ENCODE data around the gene TNFRSF8. TPM values are rescaled to one million over a fixed set of nuclear protein-coding genes. Genes with fewer than 3 reads are reported as not detected.

Gene TNFRSF8
- total and polyA plus RNA-seq, 2 of the 13 experiments (the other 11 are each of a cell fraction or from before 2014, with no cell fraction given) = not detected

DNA sequence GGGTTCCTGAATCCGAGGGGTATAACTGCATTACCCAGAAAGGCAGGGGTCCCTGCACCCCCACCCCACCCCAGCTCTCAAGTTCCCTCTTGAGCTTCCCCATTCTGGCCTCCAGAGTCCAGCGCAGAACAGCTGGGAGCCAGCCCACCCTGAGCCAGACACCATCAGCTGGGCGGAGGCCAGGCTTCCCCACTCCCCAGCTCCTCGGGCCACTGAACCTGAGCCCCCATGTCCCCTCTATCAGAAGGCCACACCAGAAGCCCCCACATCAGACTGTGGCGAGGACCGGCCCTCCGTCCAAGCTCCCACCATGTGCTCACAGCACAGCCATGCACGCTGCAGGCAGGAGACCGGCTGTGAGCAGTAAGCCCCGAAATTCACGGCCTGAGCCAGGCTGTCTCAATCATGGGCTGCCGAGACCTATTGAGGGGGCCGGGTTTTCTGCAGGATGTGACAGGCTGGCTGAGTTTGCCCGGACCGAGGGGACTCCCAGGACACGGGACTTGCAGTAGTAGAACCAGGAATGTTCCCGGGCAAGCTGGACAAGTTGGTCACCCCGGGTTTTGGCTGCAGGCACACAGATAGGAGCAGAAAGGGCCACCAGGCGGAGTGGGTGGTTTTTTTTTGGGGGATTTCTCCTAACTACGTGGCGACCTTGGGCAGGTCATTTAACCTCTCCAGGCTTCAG is 78.2 kb downstream of the TNFRSF8 start (continued):
- TF ChIP-seq PHF20 (CRISPR knock-in tag; IDR thresholded peaks at IDR 0.05) (no peak), SOX6 (IDR thresholded peaks at IDR 0.05) (no peak), SOX6 (CRISPR knock-in tag; IDR thresholded peaks at IDR 0.05) (no peak), MXI1 (IDR thresholded peaks at IDR 0.05; ENCODE audit: borderline replicate concordance, low read depth, low read length) (no peak), HNF4A (CRISPR knock-in tag; IDR thresholded peaks at IDR 0.05) (no peak), ZNF660 (CRISPR knock-in tag; IDR thresholded peaks at IDR 0.05; ENCODE audit: borderline replicate concordance, low read depth) (no peak), ZNF17 (CRISPR knock-in tag; IDR thresholded peaks at IDR 0.05) (no peak)

DNA sequence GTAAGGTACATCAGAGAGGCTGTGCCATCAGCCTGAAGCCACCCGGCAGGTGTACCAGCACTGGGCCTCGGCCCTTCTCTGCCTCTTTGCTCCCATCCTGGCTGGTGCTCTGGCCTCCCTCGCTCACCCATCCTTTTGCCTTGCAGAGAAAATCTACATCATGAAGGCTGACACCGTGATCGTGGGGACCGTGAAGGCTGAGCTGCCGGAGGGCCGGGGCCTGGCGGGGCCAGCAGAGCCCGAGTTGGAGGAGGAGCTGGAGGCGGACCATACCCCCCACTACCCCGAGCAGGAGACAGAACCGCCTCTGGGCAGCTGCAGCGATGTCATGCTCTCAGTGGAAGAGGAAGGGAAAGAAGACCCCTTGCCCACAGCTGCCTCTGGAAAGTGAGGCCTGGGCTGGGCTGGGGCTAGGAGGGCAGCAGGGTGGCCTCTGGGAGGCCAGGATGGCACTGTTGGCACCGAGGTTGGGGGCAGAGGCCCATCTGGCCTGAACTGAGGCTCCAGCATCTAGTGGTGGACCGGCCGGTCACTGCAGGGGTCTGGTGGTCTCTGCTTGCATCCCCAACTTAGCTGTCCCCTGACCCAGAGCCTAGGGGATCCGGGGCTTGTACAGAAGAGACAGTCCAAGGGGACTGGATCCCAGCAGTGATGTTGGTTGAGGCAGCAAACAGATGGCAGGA is 79.2 kb downstream of the TNFRSF8 start:
- H3K36me3 ChIP-seq (replicated peaks in 1 of 2; ENCODE audit: control insufficient read depth in 1 of 2, insufficient read depth in 2 of 2, low read length in 2 of 2) = no peaks in the 10 kb centered on the region
- FAIRE-seq = no peak
- H4K20me1 ChIP-seq (ENCODE audit: insufficient read depth, low read length) = no peaks in the 10 kb centered on the region
- 22% methylated on average over 13 of the region's 18 CpGs for WGBS (ENCODE audit: low lambda C conversion rate)
- H3K4me3 ChIP-seq (replicated peaks in 1 of 3; ENCODE audit: insufficient read depth in 1 of 3, low read depth in 2 of 3, low read length in 3 of 3) = no peak overlapping the region
- CTCF ChIA-PET (ENCODE audit: low intra/inter-chr PET ratio, low total read pairs) = no interaction called here
- peaks cover 5 to 53% of the 10 kb centered on the region in 2 experiments; a peak in 4 of 5 replicates for H3K27me3 ChIP-seq (ENCODE audit: control insufficient read depth in 1 of 2, insufficient read depth in 2 of 2, low read length in 2 of 2)
- POLR2A ChIA-PET = no interaction called here
- TF ChIP-seq KMT2A (CRISPR knock-in tag; IDR thresholded peaks at IDR 0.05) = no peak
- TF ChIP-seq, protein P1, sequence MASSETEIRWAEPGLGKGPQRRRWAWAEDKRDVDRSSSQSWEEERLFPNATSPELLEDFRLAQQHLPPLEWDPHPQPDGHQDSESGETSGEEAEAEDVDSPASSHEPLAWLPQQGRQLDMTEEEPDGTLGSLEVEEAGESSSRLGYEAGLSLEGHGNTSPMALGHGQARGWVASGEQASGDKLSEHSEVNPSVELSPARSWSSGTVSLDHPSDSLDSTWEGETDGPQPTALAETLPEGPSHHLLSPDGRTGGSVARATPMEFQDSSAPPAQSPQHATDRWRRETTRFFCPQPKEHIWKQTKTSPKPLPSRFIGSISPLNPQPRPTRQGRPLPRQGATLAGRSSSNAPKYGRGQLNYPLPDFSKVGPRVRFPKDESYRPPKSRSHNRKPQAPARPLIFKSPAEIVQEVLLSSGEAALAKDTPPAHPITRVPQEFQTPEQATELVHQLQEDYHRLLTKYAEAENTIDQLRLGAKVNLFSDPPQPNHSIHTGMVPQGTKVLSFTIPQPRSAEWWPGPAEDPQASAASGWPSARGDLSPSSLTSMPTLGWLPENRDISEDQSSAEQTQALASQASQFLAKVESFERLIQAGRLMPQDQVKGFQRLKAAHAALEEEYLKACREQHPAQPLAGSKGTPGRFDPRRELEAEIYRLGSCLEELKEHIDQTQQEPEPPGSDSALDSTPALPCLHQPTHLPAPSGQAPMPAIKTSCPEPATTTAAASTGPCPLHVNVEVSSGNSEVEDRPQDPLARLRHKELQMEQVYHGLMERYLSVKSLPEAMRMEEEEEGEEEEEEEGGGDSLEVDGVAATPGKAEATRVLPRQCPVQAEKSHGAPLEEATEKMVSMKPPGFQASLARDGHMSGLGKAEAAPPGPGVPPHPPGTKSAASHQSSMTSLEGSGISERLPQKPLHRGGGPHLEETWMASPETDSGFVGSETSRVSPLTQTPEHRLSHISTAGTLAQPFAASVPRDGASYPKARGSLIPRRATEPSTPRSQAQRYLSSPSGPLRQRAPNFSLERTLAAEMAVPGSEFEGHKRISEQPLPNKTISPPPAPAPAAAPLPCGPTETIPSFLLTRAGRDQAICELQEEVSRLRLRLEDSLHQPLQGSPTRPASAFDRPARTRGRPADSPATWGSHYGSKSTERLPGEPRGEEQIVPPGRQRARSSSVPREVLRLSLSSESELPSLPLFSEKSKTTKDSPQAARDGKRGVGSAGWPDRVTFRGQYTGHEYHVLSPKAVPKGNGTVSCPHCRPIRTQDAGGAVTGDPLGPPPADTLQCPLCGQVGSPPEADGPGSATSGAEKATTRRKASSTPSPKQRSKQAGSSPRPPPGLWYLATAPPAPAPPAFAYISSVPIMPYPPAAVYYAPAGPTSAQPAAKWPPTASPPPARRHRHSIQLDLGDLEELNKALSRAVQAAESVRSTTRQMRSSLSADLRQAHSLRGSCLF (CRISPR knock-in tag; IDR thresholded peaks at IDR 0.05; ENCODE audit: borderline replicate concordance) = no peak
- no peak for TF ChIP-seq ZNF776 (CRISPR knock-in tag; IDR thresholded peaks at IDR 0.05)
- H3K4me1 ChIP-seq (ENCODE audit: insufficient read depth, low read length) = peaks cover 27% of the 10 kb centered on the region
- intact Hi-C loops (cut with micrococcal nuclease; ENCODE audit: unreplicated experiment) = no loop called here
- ATAC-seq = no peak
- no peaks in the 10 kb centered on the region for H3K79me2 ChIP-seq (ENCODE audit: insufficient read depth, low read length)
- no peak overlapping the region for H3K9ac ChIP-seq (ENCODE audit: insufficient read depth, low read depth, low read length)
- no peak overlapping the region for H2AFZ ChIP-seq (ENCODE audit: low read length)
- in situ Hi-C loops (cut with HindIII; ENCODE audit: extremely low pct_ligation_motif_present, low pct_unique_long_range_greater_than_20kb) = no loop called here
- no peak overlapping the region for H3K27ac ChIP-seq (ENCODE audit: extremely low read length, insufficient read depth, low read length)
- DNase-seq (ENCODE audit: low spot score) = no peak
- H3K9me3 ChIP-seq (ENCODE audit: low read length) = no peaks in the 10 kb centered on the region
- BruUV-seq (replicated peaks) = no TSS peak
- H3K4me2 ChIP-seq (ENCODE audit: low read depth, low read length) = no peak overlapping the region
